Panc1 (cell line): ENCODE measurements around the gene IL16. TPM values are rescaled to one million over a fixed set of nuclear protein-coding genes. Genes with fewer than 3 reads are reported as not detected.

Source experiments
- ATAC-seq: fragments of 200-7000 bp; cut with Tn5 transposase; 2 replicates; pipeline ENCODE4 v1.9.1; 2020; ENCODE audit warnings: mild to moderate bottlenecking, moderate library complexity
- BruUV-seq: library from RNA; stranded (reverse); fragments of 400-500 nt; replicated peaks from 2 replicates; lab custom pipeline; 2021; lab: Mats Ljungman, UMichigan
- CTCF ChIA-PET: fragments of 300-600 bp; sonication (Branson Sonifier 250); formaldehyde crosslinking; loops from one replicate; lab custom pipeline; 2022; ENCODE audit warnings: antibody characterized with exemption; lab: Charles Lee
- POLR2A ChIA-PET: fragments of 300-600 bp; sonication (Branson Sonifier 250); formaldehyde crosslinking; loops from one replicate; lab custom pipeline; 2022; ENCODE audit warnings: antibody characterized with exemption; lab: Charles Lee
- DNase-seq: peaks from one replicate; pipeline ENCODE4 v3.0.0-alpha.2; 2010; ENCODE audit warnings: low read depth, low spot score
- H3K27ac ChIP-seq: 2 replicates; pipeline ENCODE4 v1.5.1; 2011; ENCODE audit warnings: mild to moderate bottlenecking, low read length, inconsistent platforms
- H3K27me3 ChIP-seq: fragments of 200-500 bp; sonication (Bioruptor generic); 2 replicates; pipeline ENCODE4 v1.6.0; 2014; ENCODE audit warnings: low read length, inconsistent platforms; ENCODE audit not compliant: control insufficient read depth, insufficient read depth
- H3K36me3 ChIP-seq: fragments of 200-500 bp; sonication (Bioruptor generic); 2 replicates; pipeline ENCODE4 v1.5.1; 2014; ENCODE audit warnings: inconsistent platforms, mild to moderate bottlenecking, low read length, moderate library complexity; ENCODE audit not compliant: control insufficient read depth, insufficient read depth
- H3K4me1 ChIP-seq: 2 replicates; pipeline ENCODE4 v1.5.1; 2011; ENCODE audit warnings: inconsistent platforms, mild to moderate bottlenecking, low read length, moderate library complexity; ENCODE audit not compliant: control insufficient read depth, insufficient read depth
- H3K4me3 ChIP-seq, 2 experiments: 2 replicates each; pipeline ENCODE4 v1.5.1; 2011 to 2012; ENCODE audit warnings: low read depth in 2 of 2, low read length in 2 of 2, mild to moderate bottlenecking in 2 of 2, inconsistent platforms in 1 of 2, moderate library complexity in 1 of 2
- H3K9me3 ChIP-seq: fragments of 200-500 bp; sonication (Bioruptor generic); 2 replicates; pipeline ENCODE4 v1.5.1; 2014; ENCODE audit warnings: low read depth, mild to moderate bottlenecking, inconsistent platforms, low read length, moderate library complexity; ENCODE audit not compliant: control insufficient read depth, insufficient read depth
- POLR2AphosphoS5 ChIP-seq: IDR thresholded peaks from 2 replicates; pipeline ENCODE4 v1.6.1; 2012; ENCODE audit warnings: mild to moderate bottlenecking, low read depth, low read length, moderate library complexity
- SIN3A ChIP-seq: IDR thresholded peaks from 2 replicates; pipeline ENCODE4 v1.6.1; 2012; ENCODE audit warnings: low read depth, mild to moderate bottlenecking, low read length, moderate library complexity, borderline replicate concordance; ENCODE audit not compliant: insufficient read depth
- TCF7L2 ChIP-seq: IDR thresholded peaks from 2 replicates; pipeline ENCODE4 v1.6.1; 2011; ENCODE audit warnings: mild to moderate bottlenecking, low read depth, low read length, inconsistent platforms
- in situ Hi-C: cut with HindIII; loops from 2 replicates; pipeline ENCODE4 v1.10.0; 2016; ENCODE audit warnings: low sequenced_read_pairs, low pct_unique_long_range_greater_than_20kb
- intact Hi-C: fragments of 100-400 bp; cut with micrococcal nuclease; formaldehyde crosslinking; loops from one replicate; pipeline ENCODE4 v1.10.0; 2022; ENCODE audit not compliant: unreplicated experiment
- total RNA-seq: library from RNA; stranded (reverse); gene quantifications from one replicate; pipeline ENCODE4 v1.2.1, GENCODE V29; 2021; ENCODE audit not compliant: unreplicated experiment
- TF ChIP-seq, protein P1 (sequence below): fragments of 450-650 bp; IDR thresholded peaks from 2 replicates; pipeline ENCODE4 v1.5.1; 2017; ENCODE audit warnings: mild to moderate bottlenecking
- TF ChIP-seq, protein P2 (sequence below), 2 experiments: IDR thresholded peaks; 2 replicates each; pipeline ENCODE4 v1.6.1; 2011 to 2012; ENCODE audit warnings: low read depth in 2 of 2, control low read depth in 1 of 2, low read length in 1 of 2, mild to moderate bottlenecking in 1 of 2, moderate library complexity in 1 of 2; ENCODE audit not compliant: insufficient read depth in 1 of 2

IL16 gene
- total RNA-seq, 1 experiment from 2014 or later = 1.0 TPM

DNA sequence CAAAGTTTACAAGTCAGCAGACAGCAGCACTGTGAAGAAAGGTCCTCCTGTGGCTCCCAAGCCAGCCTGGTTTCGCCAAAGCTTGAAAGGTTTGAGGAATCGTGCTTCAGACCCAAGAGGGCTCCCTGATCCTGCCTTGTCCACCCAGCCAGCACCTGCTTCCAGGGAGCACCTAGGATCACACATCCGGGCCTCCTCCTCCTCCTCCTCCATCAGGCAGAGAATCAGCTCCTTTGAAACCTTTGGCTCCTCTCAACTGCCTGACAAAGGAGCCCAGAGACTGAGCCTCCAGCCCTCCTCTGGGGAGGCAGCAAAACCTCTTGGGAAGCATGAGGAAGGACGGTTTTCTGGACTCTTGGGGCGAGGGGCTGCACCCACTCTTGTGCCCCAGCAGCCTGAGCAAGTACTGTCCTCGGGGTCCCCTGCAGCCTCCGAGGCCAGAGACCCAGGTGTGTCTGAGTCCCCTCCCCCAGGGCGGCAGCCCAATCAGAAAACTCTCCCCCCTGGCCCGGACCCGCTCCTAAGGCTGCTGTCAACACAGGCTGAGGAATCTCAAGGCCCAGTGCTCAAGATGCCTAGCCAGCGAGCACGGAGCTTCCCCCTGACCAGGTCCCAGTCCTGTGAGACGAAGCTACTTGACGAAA, 103.1 kb downstream of the IL16 start:
- no peaks in the 10 kb centered on the region for H3K36me3 ChIP-seq
- ChIA-PET CTCF (no interaction called here), POLR2A (no interaction called here)
- intact Hi-C loops (no loop called here), in situ Hi-C loops (no loop called here)
- TF ChIP-seq, protein P1, sequence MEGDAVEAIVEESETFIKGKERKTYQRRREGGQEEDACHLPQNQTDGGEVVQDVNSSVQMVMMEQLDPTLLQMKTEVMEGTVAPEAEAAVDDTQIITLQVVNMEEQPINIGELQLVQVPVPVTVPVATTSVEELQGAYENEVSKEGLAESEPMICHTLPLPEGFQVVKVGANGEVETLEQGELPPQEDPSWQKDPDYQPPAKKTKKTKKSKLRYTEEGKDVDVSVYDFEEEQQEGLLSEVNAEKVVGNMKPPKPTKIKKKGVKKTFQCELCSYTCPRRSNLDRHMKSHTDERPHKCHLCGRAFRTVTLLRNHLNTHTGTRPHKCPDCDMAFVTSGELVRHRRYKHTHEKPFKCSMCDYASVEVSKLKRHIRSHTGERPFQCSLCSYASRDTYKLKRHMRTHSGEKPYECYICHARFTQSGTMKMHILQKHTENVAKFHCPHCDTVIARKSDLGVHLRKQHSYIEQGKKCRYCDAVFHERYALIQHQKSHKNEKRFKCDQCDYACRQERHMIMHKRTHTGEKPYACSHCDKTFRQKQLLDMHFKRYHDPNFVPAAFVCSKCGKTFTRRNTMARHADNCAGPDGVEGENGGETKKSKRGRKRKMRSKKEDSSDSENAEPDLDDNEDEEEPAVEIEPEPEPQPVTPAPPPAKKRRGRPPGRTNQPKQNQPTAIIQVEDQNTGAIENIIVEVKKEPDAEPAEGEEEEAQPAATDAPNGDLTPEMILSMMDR = no peak
- TF ChIP-seq SIN3A (no peak), TCF7L2 (no peak), POLR2AphosphoS5 (no peak)
- TF ChIP-seq, protein P2, sequence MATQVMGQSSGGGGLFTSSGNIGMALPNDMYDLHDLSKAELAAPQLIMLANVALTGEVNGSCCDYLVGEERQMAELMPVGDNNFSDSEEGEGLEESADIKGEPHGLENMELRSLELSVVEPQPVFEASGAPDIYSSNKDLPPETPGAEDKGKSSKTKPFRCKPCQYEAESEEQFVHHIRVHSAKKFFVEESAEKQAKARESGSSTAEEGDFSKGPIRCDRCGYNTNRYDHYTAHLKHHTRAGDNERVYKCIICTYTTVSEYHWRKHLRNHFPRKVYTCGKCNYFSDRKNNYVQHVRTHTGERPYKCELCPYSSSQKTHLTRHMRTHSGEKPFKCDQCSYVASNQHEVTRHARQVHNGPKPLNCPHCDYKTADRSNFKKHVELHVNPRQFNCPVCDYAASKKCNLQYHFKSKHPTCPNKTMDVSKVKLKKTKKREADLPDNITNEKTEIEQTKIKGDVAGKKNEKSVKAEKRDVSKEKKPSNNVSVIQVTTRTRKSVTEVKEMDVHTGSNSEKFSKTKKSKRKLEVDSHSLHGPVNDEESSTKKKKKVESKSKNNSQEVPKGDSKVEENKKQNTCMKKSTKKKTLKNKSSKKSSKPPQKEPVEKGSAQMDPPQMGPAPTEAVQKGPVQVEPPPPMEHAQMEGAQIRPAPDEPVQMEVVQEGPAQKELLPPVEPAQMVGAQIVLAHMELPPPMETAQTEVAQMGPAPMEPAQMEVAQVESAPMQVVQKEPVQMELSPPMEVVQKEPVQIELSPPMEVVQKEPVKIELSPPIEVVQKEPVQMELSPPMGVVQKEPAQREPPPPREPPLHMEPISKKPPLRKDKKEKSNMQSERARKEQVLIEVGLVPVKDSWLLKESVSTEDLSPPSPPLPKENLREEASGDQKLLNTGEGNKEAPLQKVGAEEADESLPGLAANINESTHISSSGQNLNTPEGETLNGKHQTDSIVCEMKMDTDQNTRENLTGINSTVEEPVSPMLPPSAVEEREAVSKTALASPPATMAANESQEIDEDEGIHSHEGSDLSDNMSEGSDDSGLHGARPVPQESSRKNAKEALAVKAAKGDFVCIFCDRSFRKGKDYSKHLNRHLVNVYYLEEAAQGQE (IDR thresholded peaks at IDR 0.05; ENCODE audit: insufficient read depth in 1 of 2, low read depth in 2 of 2, low read length in 1 of 2) = no peak
- DNase-seq = no peak
- no TSS peak for BruUV-seq
- H3K27ac ChIP-seq = no peak overlapping the region
- H3K4me3 ChIP-seq = no peak overlapping the region
- H3K27me3 ChIP-seq = peaks cover 4% of the 10 kb centered on the region; the same call in 1 of the 2 replicates
- no peaks in the 10 kb centered on the region for H3K4me1 ChIP-seq
- no peaks in the 10 kb centered on the region for H3K9me3 ChIP-seq
- ATAC-seq = no peak

DNA sequence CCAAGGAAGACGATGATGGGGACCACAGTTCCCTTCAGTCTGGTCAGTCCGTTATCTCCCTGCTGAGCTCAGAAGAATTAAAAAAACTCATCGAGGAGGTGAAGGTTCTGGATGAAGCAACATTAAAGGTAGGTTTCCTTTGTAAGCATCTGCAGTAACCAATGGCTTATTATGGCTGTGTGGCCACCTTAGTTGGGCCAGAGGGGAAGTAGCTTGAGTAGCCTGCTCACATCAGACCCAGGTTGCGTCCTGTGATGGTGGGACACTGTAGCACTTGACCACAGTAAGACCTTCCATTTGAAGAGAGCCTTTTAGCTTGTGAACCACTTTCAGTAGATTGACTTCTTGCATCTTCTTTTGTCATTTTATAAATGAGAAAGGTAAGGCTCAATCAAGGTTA, 104.7 kb downstream of the IL16 start:
- no peaks in the 10 kb centered on the region; the same call in 1 of the 2 replicates for H3K27me3 ChIP-seq
- ChIA-PET CTCF (no interaction called here), POLR2A (no interaction called here)
- no peak for TF ChIP-seq TCF7L2
- TF ChIP-seq POLR2AphosphoS5 = no peak
- TF ChIP-seq, protein P2 (IDR thresholded peaks at IDR 0.05; ENCODE audit: insufficient read depth in 1 of 2, low read depth in 2 of 2, low read length in 1 of 2) = no peak
- TF ChIP-seq, protein P1 = no peak
- TF ChIP-seq SIN3A = no peak
- no peak overlapping the region for H3K27ac ChIP-seq
- intact Hi-C loops = no loop called here
- H3K36me3 ChIP-seq = no peaks in the 10 kb centered on the region
- no TSS peak for BruUV-seq
- H3K4me1 ChIP-seq = no peaks in the 10 kb centered on the region
- no peaks in the 10 kb centered on the region for H3K9me3 ChIP-seq
- ATAC-seq (no peak), DNase-seq (no peak)
- in situ Hi-C loops = no loop called here
- H3K4me3 ChIP-seq = no peak overlapping the region
